CD4-positive, CD25-positive, alpha-beta regulatory T cell (primary cell): ENCODE measurements around the gene PLCB1. TPM values are rescaled to one million over a fixed set of nuclear protein-coding genes. Genes with fewer than 3 reads are reported as not detected.

Experiments
- ATAC-seq, 2 donors: fragments of 150-1000 bp; cut with Tn5 transposase; one replicate each; pipeline ENCODE4 v1.10.0; 2021; ENCODE audit warnings: low read depth in 2 of 2, moderate number of reproducible peaks in 2 of 2, moderate library complexity in 1 of 2
- DNase-seq, 3 donors: peaks; one replicate each; pipeline versions ENCODE4 v3.0.0 to v3.0.0-alpha.2; 2012 to 2022; ENCODE audit warnings: mixed read lengths in 1 of 3
- H3K27ac ChIP-seq: one replicate; pipeline ENCODE4 v1.7.0; 2013; ENCODE audit warnings: mild to moderate bottlenecking, low read length; ENCODE audit not compliant: insufficient read depth, poor library complexity, severe bottlenecking
- H3K27me3 ChIP-seq: one replicate; pipeline ENCODE4 v1.7.0; 2013; ENCODE audit warnings: low read length; ENCODE audit not compliant: control insufficient read depth, insufficient read depth
- H3K36me3 ChIP-seq: one replicate; pipeline ENCODE4 v1.7.0; 2013; ENCODE audit warnings: mild to moderate bottlenecking, low read length, moderate library complexity; ENCODE audit not compliant: control insufficient read depth, insufficient read depth
- H3K4me1 ChIP-seq: 2 replicates; pipeline ENCODE4 v1.7.0; 2013; ENCODE audit warnings: mild to moderate bottlenecking, low read length; ENCODE audit not compliant: insufficient read depth, control insufficient read depth, poor library complexity, severe bottlenecking
- H3K4me3 ChIP-seq: one replicate; pipeline ENCODE4 v1.7.0; 2013; ENCODE audit warnings: low read depth, mild to moderate bottlenecking, low read length, moderate library complexity
- H3K9me3 ChIP-seq, 2 experiments: 1 replicate in 1 of 2; 2 replicates in 1 of 2; pipeline ENCODE4 v1.7.0; 2013; ENCODE audit warnings: low read length in 2 of 2, mild to moderate bottlenecking in 1 of 2, moderate library complexity in 1 of 2; ENCODE audit not compliant: control insufficient read depth in 2 of 2
- H3K27ac Mint-ChIP-seq, 3 donors: one replicate each; pipeline ENCODE4 v1.8.0; 2020 to 2022; ENCODE audit warnings: mild to moderate bottlenecking in 3 of 3, mixed read lengths in 3 of 3, moderate library complexity in 2 of 3
- H3K27me3 Mint-ChIP-seq: one replicate; pipeline ENCODE4 v1.8.0; 2022; ENCODE audit warnings: mild to moderate bottlenecking, mixed read lengths
- H3K36me3 Mint-ChIP-seq: one replicate; pipeline ENCODE4 v1.8.0; 2020; ENCODE audit warnings: mixed read lengths
- H3K4me1 Mint-ChIP-seq, 4 donors: one replicate each; pipeline ENCODE4 v1.8.0; 2020 to 2022; ENCODE audit warnings: mixed read lengths in 4 of 4, mild to moderate bottlenecking in 1 of 4
- H3K4me3 Mint-ChIP-seq, 4 donors: one replicate each; pipeline ENCODE4 v1.8.0; 2020 to 2022; ENCODE audit warnings: mild to moderate bottlenecking in 4 of 4, mixed read lengths in 4 of 4, moderate library complexity in 3 of 4
- H3K9me3 Mint-ChIP-seq, 7 donors: one replicate each; pipeline ENCODE4 v1.8.0; 2020 to 2022; ENCODE audit warnings: mixed read lengths in 7 of 7, mild to moderate bottlenecking in 3 of 7, moderate library complexity in 2 of 7
- polyA plus RNA-seq, 4 donors: library from polyadenylated mRNA; unstranded; fragments of 300-500 nt; fragmentation: Illumina TruSeq; gene quantifications; one replicate each; pipeline ENCODE4 v1.2.3, GENCODE V29; 2021
- total RNA-seq: library from RNA; stranded (reverse); gene quantifications from one replicate; pipeline ENCODE4 v1.2.3, GENCODE V29; 2022

PLCB1 gene
- total and polyA plus RNA-seq, 5 donors from 2014 or later: 0.17 to 1.8 (median 0.44) TPM; not detected in 2

DNA sequence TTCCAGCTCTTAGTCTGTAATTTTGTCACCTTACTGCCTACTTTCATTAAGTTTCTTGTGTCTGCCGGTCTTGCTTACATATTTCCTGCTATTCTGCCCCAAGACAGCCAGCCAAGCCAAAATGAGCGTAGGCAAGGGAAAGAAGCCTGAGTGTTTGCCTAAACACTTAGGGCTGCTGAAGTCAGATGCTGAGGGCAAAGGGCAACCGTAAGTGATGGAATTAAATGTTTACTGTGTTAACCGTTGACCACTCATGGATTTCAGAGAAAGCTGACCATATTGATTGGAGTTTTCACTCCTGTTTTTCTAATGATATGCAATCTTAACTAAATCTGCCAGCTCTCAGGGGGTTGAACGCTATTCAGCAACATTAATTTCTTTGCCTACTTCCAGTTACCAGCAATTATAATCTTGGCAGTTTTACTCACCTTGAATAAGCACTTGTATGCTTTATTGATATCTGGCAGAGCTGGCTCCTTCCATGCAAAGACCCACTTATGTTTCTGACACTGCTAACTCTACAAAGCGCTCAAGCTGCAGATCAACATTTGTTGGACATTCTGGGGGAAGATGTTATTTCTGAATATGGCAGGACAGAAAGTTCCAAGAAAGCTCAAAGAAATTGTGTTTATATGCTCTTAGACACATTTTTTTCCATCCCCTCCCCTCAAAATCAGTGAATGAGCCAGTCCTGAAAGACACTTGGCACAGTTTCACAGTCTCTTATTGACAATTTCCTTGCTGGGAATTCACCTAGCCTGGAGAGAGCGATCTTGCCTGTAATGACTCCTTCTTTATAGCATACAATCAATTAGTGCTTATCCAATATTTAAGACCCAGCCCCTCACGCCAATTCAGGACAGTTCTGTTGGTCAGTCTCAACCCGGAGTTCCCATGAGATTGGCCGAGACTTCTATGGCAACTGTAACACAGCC, 183.8 kb downstream of the PLCB1 start:
- H3K27ac ChIP-seq: no peak overlapping the region
- Mint-ChIP-seq H3K4me3 (no peak overlapping the region), H3K27me3 (peaks cover 12% of the 10 kb centered on the region), H3K36me3 (no peaks in the 10 kb centered on the region), H3K9me3 (peaks cover 0 to 3% (median 0%) of the 10 kb centered on the region in 7 donors), H3K27ac (peak overlapping the region in 1 of 3 donors; percentile 5), H3K4me1 (no peaks in the 10 kb centered on the region)
- H3K9me3 ChIP-seq: no peaks in the 10 kb centered on the region
- H3K4me1 ChIP-seq: no peaks in the 10 kb centered on the region
- no peak overlapping the region for H3K4me3 ChIP-seq
- DNase-seq (no peak), ATAC-seq (no peak)
- H3K36me3 ChIP-seq: no peaks in the 10 kb centered on the region
- H3K27me3 ChIP-seq: no peaks in the 10 kb centered on the region

DNA sequence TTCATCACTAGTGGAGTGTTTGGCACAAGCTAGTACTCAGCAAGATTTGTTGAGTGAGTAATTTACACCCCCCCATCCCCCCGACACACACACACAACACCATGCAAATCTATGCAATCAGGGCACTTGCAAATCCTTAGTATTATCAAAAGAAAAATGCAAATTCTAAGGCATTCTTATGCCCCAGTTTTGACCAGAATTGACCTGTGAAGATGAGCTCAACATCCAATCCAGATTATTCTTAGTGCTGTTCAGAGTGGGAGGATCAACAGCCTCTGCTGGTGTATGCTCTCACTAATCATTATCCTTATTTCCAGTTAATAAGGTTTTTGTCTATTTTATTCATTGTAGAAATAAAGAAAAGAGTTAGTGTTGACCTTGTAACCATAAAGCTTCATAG, 185.4 kb downstream of the PLCB1 start:
- Mint-ChIP-seq H3K4me3 (no peak overlapping the region), H3K4me1 (no peaks in the 10 kb centered on the region), H3K9me3 (peaks cover 0 to 3% (median 0%) of the 10 kb centered on the region in 7 donors), H3K27ac (no peak overlapping the region), H3K27me3 (peaks cover 12% of the 10 kb centered on the region), H3K36me3 (no peaks in the 10 kb centered on the region)
- no peaks in the 10 kb centered on the region for H3K4me1 ChIP-seq
- no peaks in the 10 kb centered on the region for H3K27me3 ChIP-seq
- no peaks in the 10 kb centered on the region for H3K36me3 ChIP-seq
- no peaks in the 10 kb centered on the region for H3K9me3 ChIP-seq
- H3K27ac ChIP-seq: no peak overlapping the region
- H3K4me3 ChIP-seq: no peak overlapping the region
- ATAC-seq (no peak), DNase-seq (no peak)

DNA sequence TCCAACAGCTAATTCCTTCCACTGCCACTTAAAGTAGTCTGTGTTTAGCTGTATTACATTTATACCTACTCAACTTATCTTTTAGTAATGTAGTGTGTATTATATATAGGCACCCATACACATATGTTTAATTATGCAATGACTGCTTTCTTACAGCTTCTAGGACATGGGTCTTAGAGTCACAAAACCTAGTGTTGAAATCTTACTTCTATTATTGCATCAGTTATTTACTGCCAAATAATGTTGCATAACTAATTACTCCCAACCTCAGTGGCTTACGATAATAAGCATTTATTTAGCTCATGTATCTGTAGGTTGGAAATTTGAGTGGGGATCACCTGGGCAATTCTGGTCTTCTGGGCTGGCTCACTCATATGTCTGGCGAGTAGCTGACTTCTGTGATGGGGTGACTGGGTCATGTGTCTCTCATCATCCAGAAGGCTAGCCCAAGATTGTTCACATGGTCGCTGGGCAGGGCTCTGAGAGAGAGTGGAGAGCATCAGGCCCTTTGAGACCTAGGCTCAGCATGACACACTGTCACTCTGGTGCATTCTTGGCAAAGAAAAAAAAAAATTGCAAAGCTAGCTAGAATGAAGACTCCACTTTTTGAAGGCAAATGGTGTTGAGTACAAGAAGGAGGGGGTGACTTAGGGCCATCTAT, 187.0 kb downstream of the PLCB1 start:
- H3K36me3 Mint-ChIP-seq: no peaks in the 10 kb centered on the region
- ATAC-seq: no peak

DNA sequence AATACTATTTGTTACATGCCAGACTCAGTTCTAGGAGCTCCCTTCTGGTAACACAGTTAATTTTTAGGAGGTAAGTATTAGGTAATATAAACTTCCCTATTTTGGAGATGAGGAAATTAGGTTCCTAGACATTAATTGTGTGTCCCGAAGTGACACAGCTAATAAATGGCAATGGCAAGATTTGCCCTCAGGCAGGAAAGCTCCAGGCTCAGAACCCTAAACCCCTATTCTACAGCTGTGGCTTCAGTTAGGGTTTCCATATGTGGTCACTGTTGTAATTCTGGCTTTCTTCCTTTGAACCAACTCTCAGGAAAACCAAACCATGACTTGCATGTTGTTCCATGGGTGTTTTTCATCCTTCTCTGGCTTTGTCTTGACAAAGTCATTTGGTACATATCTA, 188.2 kb downstream of the PLCB1 start:
- Mint-ChIP-seq H3K27ac (no peak overlapping the region), H3K4me3 (no peak overlapping the region), H3K4me1 (no peaks in the 10 kb centered on the region), H3K27me3 (peaks cover 6% of the 10 kb centered on the region), H3K9me3 (peaks cover 0 to 2% (median 0%) of the 10 kb centered on the region in 7 donors), H3K36me3 (no peaks in the 10 kb centered on the region)
- Histone ChIP-seq H3K36me3 (no peaks in the 10 kb centered on the region), H3K9me3 (no peaks in the 10 kb centered on the region), H3K4me3 (no peak overlapping the region), H3K27ac (no peak overlapping the region), H3K4me1 (no peaks in the 10 kb centered on the region), H3K27me3 (no peaks in the 10 kb centered on the region)
- DNase-seq (no peak), ATAC-seq (no peak)

More for the DNA sequence above, 187.0 kb downstream of the PLCB1 start:
- no peak overlapping the region for H3K27ac ChIP-seq
- H3K4me3 Mint-ChIP-seq: no peak overlapping the region
- no peak overlapping the region for H3K27ac Mint-ChIP-seq
- no peaks in the 10 kb centered on the region for H3K4me1 Mint-ChIP-seq
- H3K4me3 ChIP-seq: no peak overlapping the region
- DNase-seq: no peak
- no peaks in the 10 kb centered on the region for H3K27me3 ChIP-seq
- peaks cover 12% of the 10 kb centered on the region for H3K27me3 Mint-ChIP-seq
- no peaks in the 10 kb centered on the region for H3K9me3 ChIP-seq
- H3K9me3 Mint-ChIP-seq: peaks cover 0 to 2% (median 0%) of the 10 kb centered on the region in 7 donors
- H3K4me1 ChIP-seq: no peaks in the 10 kb centered on the region
- no peaks in the 10 kb centered on the region for H3K36me3 ChIP-seq

DNA sequence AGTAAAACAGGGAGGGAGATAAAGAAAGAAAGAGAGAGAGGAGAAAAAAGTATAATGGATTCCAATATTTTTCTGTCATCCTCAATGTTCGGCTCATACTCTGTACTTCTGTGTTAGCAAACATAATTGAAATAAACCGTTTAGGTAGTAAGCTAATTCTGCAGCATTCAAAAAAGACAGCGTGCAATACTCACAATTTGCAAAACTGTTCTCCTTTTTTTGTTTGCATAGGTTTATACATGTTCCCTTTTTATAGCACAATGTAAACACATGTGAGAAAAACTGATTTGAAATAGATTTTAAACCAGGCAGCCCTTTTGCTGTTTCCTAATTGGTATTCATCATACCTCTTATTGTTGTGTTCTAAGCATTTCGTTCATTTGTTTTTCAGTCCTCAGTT, 188.9 kb downstream of the PLCB1 start:
- ATAC-seq (no peak), DNase-seq (no peak)
- no peak overlapping the region for H3K27ac Mint-ChIP-seq
- Histone ChIP-seq H3K27me3 (no peaks in the 10 kb centered on the region), H3K4me1 (no peaks in the 10 kb centered on the region), H3K36me3 (no peaks in the 10 kb centered on the region), H3K4me3 (no peak overlapping the region), H3K9me3 (no peaks in the 10 kb centered on the region), H3K27ac (no peak overlapping the region)
- no peaks in the 10 kb centered on the region for H3K4me1 Mint-ChIP-seq
- no peaks in the 10 kb centered on the region for H3K36me3 Mint-ChIP-seq
- H3K9me3 Mint-ChIP-seq: peaks cover 0 to 2% (median 0%) of the 10 kb centered on the region in 7 donors
- no peak overlapping the region for H3K4me3 Mint-ChIP-seq
- H3K27me3 Mint-ChIP-seq: peaks cover 6% of the 10 kb centered on the region

DNA sequence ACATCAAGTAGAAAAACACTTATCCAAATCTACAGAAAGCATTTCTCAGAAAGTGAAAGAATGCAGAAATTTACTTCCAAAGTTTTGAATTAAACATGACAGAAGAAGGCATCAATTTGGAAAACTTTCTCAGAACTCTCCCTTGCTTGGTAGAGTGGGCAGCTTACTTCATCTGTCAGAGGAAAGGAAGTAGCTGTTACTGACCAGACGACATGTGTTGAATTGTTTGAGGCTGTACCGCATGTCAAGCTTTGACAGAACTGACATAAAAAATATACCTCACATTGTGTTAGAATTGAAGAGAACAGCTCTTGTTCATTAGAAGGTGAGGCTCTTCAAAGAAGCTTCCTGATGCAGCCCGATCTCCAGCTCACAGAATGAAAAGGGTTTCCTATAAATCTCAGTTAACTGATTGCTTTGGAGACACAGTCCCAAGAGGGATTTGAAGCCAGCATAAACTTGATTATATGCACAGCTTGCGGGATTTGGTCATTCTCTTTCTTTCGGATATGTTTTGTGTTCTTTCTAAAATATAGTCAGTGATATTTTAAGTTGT, 190.7 kb downstream of the PLCB1 start:
- peaks cover 6% of the 10 kb centered on the region for H3K27me3 Mint-ChIP-seq
- Histone ChIP-seq H3K4me1 (no peaks in the 10 kb centered on the region), H3K27me3 (no peaks in the 10 kb centered on the region), H3K9me3 (no peaks in the 10 kb centered on the region), H3K4me3 (no peak overlapping the region), H3K36me3 (no peaks in the 10 kb centered on the region), H3K27ac (no peak overlapping the region)
- H3K36me3 Mint-ChIP-seq: no peaks in the 10 kb centered on the region
- DNase-seq (no peak), ATAC-seq (no peak)
- H3K4me3 Mint-ChIP-seq: no peak overlapping the region
- H3K27ac Mint-ChIP-seq: no peak overlapping the region
- H3K9me3 Mint-ChIP-seq: peaks cover 0 to 3% (median 0%) of the 10 kb centered on the region in 7 donors
- no peaks in the 10 kb centered on the region for H3K4me1 Mint-ChIP-seq

DNA sequence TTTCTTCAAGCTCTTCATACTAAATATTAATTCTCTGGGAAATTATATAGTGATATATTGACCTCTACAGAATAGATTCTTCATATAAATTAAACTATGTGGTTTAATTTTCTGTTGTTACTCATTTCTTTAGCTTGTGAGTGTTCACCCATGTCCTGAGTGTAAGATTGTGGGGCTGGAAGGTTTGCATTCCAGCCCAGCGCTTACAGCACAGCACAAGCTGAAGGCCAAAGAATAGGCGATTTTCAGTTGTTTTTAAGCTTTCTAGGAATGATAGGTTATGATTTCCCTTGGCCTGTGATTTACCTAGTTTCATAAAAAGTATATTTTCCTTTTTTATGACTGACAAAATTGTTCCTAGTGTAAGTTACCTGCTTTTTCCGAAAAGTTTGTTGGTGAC, 194.1 kb downstream of the PLCB1 start:
- Mint-ChIP-seq H3K4me1 (no peaks in the 10 kb centered on the region), H3K4me3 (no peak overlapping the region)

More for the DNA sequence above, 194.1 kb downstream of the PLCB1 start:
- Histone ChIP-seq H3K27me3 (no peaks in the 10 kb centered on the region), H3K27ac (no peak overlapping the region), H3K4me1 (no peaks in the 10 kb centered on the region), H3K9me3 (no peaks in the 10 kb centered on the region), H3K4me3 (no peak overlapping the region), H3K36me3 (no peaks in the 10 kb centered on the region)
- Mint-ChIP-seq H3K27ac (no peak overlapping the region), H3K36me3 (no peaks in the 10 kb centered on the region), H3K27me3 (no peaks in the 10 kb centered on the region), H3K9me3 (peaks cover 0 to 3% (median 0%) of the 10 kb centered on the region in 7 donors)
- no peak for DNase-seq
- ATAC-seq: no peak
